AG10803 (cell line): ENCODE measurements around the gene ERLEC1.

ENCODE experiments used
- DNase-seq: peaks from one replicate; pipeline ENCODE4 v3.0.0; 2010; ENCODE audit warnings: low read depth
- H3K4me3 ChIP-seq: 2 replicates; pipeline ENCODE4 v1.5.1; 2011; ENCODE audit warnings: mild to moderate bottlenecking, low read length, control low read depth
- CTCF ChIP-seq: conservative IDR thresholded peaks from 2 replicates; pipeline ENCODE4 v1.5.1; 2011; ENCODE audit warnings: mild to moderate bottlenecking, low read length, control low read depth, inconsistent platforms

Gene ERLEC1

GRCh38 chr2:53767405-53768241, 19.2 kb upstream of the ERLEC1 start, which contains the start of gene CHAC2:
CHAC2 (plus strand) TSS chr2:53767804; CDS start chr2:53767887, 83 bp downstream.
- peak; percentile 45 for TF ChIP-seq CTCF
- peak; percentile 71 for DNase-seq
- peak within 1 kb of the TSS; percentile 80 for H3K4me3 ChIP-seq

GRCh38 chr2:53768242-53768542, 18.7 kb upstream of the ERLEC1 start:
- H3K4me3 ChIP-seq = peak overlapping the region; percentile 80
- no peak for TF ChIP-seq CTCF
- peak; percentile 33 for DNase-seq

GRCh38 chr2:53769318-53769945, 17.4 kb upstream of the ERLEC1 start:
- H3K4me3 ChIP-seq = no peak overlapping the region
- DNase-seq = no peak
- TF ChIP-seq CTCF = no peak

GRCh38 chr2:53770264-53770663, 16.6 kb upstream of the ERLEC1 start:
- no peak for DNase-seq
- TF ChIP-seq CTCF = no peak
- H3K4me3 ChIP-seq = no peak overlapping the region

- DNase-seq = no peak
Measured at GRCh38 chr2:53777134-53777533, 9.7 kb upstream of the ERLEC1 start.

GRCh38 chr2:53778536-53779162, 8.2 kb upstream of the ERLEC1 start:
- no peak for DNase-seq
- TF ChIP-seq CTCF = no peak
- no peak overlapping the region for H3K4me3 ChIP-seq

More at GRCh38 chr2:53777134-53777533, 9.7 kb upstream of the ERLEC1 start:
- H3K4me3 ChIP-seq = no peak overlapping the region
- no peak for TF ChIP-seq CTCF
